Mesenchymal stem cell (in vitro differentiated cells and primary cell): Measurements from ENCODE around the gene WSCD2.

Experiments used
- DNase-seq: peaks from one replicate; pipeline ENCODE4 v3.0.0-alpha.2; 2013
- H2AFZ ChIP-seq: one replicate; pipeline ENCODE4 v1.6.1; 2013; ENCODE audit warnings: low read depth, mild to moderate bottlenecking, control low read depth, inconsistent platforms, low read length, moderate library complexity
- H2AK5ac ChIP-seq: 2 replicates; pipeline ENCODE4 v1.6.1; 2013; ENCODE audit warnings: low read length, moderate library complexity, mild to moderate bottlenecking, inconsistent platforms; ENCODE audit not compliant: severe bottlenecking
- H2BK120ac ChIP-seq: one replicate; pipeline ENCODE4 v1.6.1; 2013; ENCODE audit warnings: low read depth, mild to moderate bottlenecking, inconsistent platforms, low read length, moderate library complexity
- H2BK12ac ChIP-seq, 2 experiments: one replicate each; pipeline ENCODE4 v1.6.1; 2013; ENCODE audit warnings: inconsistent platforms in 2 of 2, low read length in 2 of 2, mild to moderate bottlenecking in 2 of 2, moderate library complexity in 2 of 2, control low read depth in 1 of 2
- H2BK15ac ChIP-seq: one replicate; pipeline ENCODE4 v1.6.1; 2013; ENCODE audit warnings: mild to moderate bottlenecking, low read depth, inconsistent platforms; ENCODE audit not compliant: poor library complexity, severe bottlenecking
- H2BK5ac ChIP-seq: 2 replicates; pipeline ENCODE4 v1.6.1; 2013; ENCODE audit warnings: low read depth, mild to moderate bottlenecking, low read length, control low read depth, inconsistent platforms; ENCODE audit not compliant: poor library complexity, severe bottlenecking
- H3K14ac ChIP-seq, 2 experiments: one replicate each; pipeline ENCODE4 v1.6.1; 2013; ENCODE audit warnings: inconsistent platforms in 2 of 2, low read length in 2 of 2, control low read depth in 1 of 2, mild to moderate bottlenecking in 1 of 2, moderate library complexity in 1 of 2
- H3K18ac ChIP-seq, 2 experiments: one replicate each; pipeline ENCODE4 v1.6.1; 2013; ENCODE audit warnings: inconsistent platforms in 2 of 2, low read length in 2 of 2, control low read depth in 1 of 2, low read depth in 1 of 2, mild to moderate bottlenecking in 1 of 2
- H3K23ac ChIP-seq, 2 experiments: one replicate each; pipeline ENCODE4 v1.6.1; 2013; ENCODE audit warnings: inconsistent platforms in 2 of 2, low read length in 2 of 2, mild to moderate bottlenecking in 2 of 2, moderate library complexity in 2 of 2, control low read depth in 1 of 2
- H3K27ac ChIP-seq: 2 replicates; pipeline ENCODE4 v1.5.1; 2013; ENCODE audit warnings: mild to moderate bottlenecking, moderate library complexity, low read length, control low read depth, inconsistent platforms; ENCODE audit not compliant: poor library complexity, severe bottlenecking
- H3K27me3 ChIP-seq, 2 experiments: 2 replicates each; pipeline versions ENCODE4 v1.6.1 to v1.7.0; 2013; ENCODE audit warnings: low read length in 2 of 2, mild to moderate bottlenecking in 2 of 2, moderate library complexity in 2 of 2, control low read depth in 1 of 2, inconsistent platforms in 1 of 2; ENCODE audit not compliant: control insufficient read depth in 1 of 2, insufficient read depth in 1 of 2
- H3K36me3 ChIP-seq, 2 experiments: 2 replicates each; pipeline versions ENCODE4 v1.6.1 to v1.7.0; 2013; ENCODE audit warnings: low read length in 2 of 2, control low read depth in 1 of 2, inconsistent platforms in 1 of 2, low read depth in 1 of 2, mild to moderate bottlenecking in 1 of 2; ENCODE audit not compliant: insufficient read depth in 2 of 2, control insufficient read depth in 1 of 2
- H3K4ac ChIP-seq, 2 experiments: one replicate each; pipeline ENCODE4 v1.6.1; 2013; ENCODE audit warnings: inconsistent platforms in 2 of 2, low read length in 2 of 2, mild to moderate bottlenecking in 2 of 2, moderate library complexity in 2 of 2, control low read depth in 1 of 2, low read depth in 1 of 2
- H3K4me1 ChIP-seq: 2 replicates; pipeline ENCODE4 v1.6.1; 2013; ENCODE audit warnings: low read depth, low read length, control low read depth; ENCODE audit not compliant: control insufficient read depth, insufficient read depth
- H3K4me2 ChIP-seq: 2 replicates; pipeline ENCODE4 v1.6.1; 2013; ENCODE audit warnings: low read length, mild to moderate bottlenecking, inconsistent platforms; ENCODE audit not compliant: poor library complexity, severe bottlenecking
- H3K4me3 ChIP-seq, 2 experiments: 2 replicates each; pipeline versions ENCODE4 v1.5.1 to v1.7.0; 2013; ENCODE audit warnings: low read length in 2 of 2, mild to moderate bottlenecking in 2 of 2, control low read depth in 1 of 2, low read depth in 1 of 2; ENCODE audit not compliant: insufficient read depth in 1 of 2
- H3K79me1 ChIP-seq: replicated peaks from 2 replicates; pipeline ENCODE4 v1.6.1; 2013; ENCODE audit warnings: mild to moderate bottlenecking, control low read depth, low read length, inconsistent platforms; ENCODE audit not compliant: poor library complexity, severe bottlenecking
- H3K9ac ChIP-seq: 2 replicates; pipeline ENCODE4 v1.7.0; 2013; ENCODE audit warnings: mild to moderate bottlenecking, low read length, moderate library complexity
- H3K9me3 ChIP-seq: 2 replicates; pipeline ENCODE4 v1.7.0; 2013; ENCODE audit warnings: mild to moderate bottlenecking, low read length; ENCODE audit not compliant: control insufficient read depth
- H4K8ac ChIP-seq: one replicate; pipeline ENCODE4 v1.6.1; 2013; ENCODE audit warnings: inconsistent platforms, mild to moderate bottlenecking, low read length, moderate library complexity
- H4K91ac ChIP-seq: one replicate; pipeline ENCODE4 v1.6.1; 2013; ENCODE audit warnings: mild to moderate bottlenecking, low read length, inconsistent platforms
- WGBS: methylation state at CpG from one replicate; pipeline ENCODE4 v1.1.7; 2013; ENCODE audit warnings: mixed read lengths; 5-methylcytosine and 5-hydroxymethylcytosine counted together

The WSCD2 gene

GRCh38 chr12:108175310-108175709, 46.2 kb downstream of the WSCD2 start:
- no peak overlapping the region for H3K27ac ChIP-seq
- H3K4me1 ChIP-seq = no peaks in the 10 kb centered on the region
- H2BK15ac ChIP-seq = no peak overlapping the region
- H3K18ac ChIP-seq = no peak overlapping the region
- DNase-seq = no peak
- H2BK120ac ChIP-seq = no peak overlapping the region
- no peak overlapping the region for H3K4ac ChIP-seq
- no peak overlapping the region for H4K91ac ChIP-seq
- no peak overlapping the region for H3K4me3 ChIP-seq
- H3K4me2 ChIP-seq = no peak overlapping the region
- H2BK12ac ChIP-seq = no peak overlapping the region
- no peak overlapping the region for H2AFZ ChIP-seq
- H2AK5ac ChIP-seq = no peak overlapping the region
- no peak overlapping the region for H3K9ac ChIP-seq
- 50% methylated on average over 4 of the region's 4 CpGs for WGBS
- H3K27me3 ChIP-seq = peaks cover 0 to 11% of the 10 kb centered on the region in 2 experiments
- H2BK5ac ChIP-seq = no peak overlapping the region
- H4K8ac ChIP-seq = no peak overlapping the region
- H3K14ac ChIP-seq = no peak overlapping the region
- no peaks in the 10 kb centered on the region for H3K79me1 ChIP-seq
- no peak overlapping the region for H3K23ac ChIP-seq
- no peaks in the 10 kb centered on the region for H3K9me3 ChIP-seq
- no peaks in the 10 kb centered on the region for H3K36me3 ChIP-seq

GRCh38 chr12:108176292-108176691, 47.2 kb downstream of the WSCD2 start:
- H2BK5ac ChIP-seq = no peak overlapping the region
- no peaks in the 10 kb centered on the region for H3K4me1 ChIP-seq
- no peak overlapping the region for H3K14ac ChIP-seq
- H2AK5ac ChIP-seq = no peak overlapping the region
- H3K4ac ChIP-seq = no peak overlapping the region
- H3K23ac ChIP-seq = no peak overlapping the region
- H2BK15ac ChIP-seq = no peak overlapping the region
- H3K27me3 ChIP-seq = peaks cover 0 to 7% of the 10 kb centered on the region in 2 experiments
- H3K27ac ChIP-seq = no peak overlapping the region
- no peaks in the 10 kb centered on the region for H3K36me3 ChIP-seq
- H3K79me1 ChIP-seq = no peaks in the 10 kb centered on the region
- no peak overlapping the region for H3K4me2 ChIP-seq
- H3K18ac ChIP-seq = no peak overlapping the region
- no peak overlapping the region for H3K9ac ChIP-seq
- WGBS = 82% methylated on average over 2 of the region's 3 CpGs
- no peaks in the 10 kb centered on the region for H3K9me3 ChIP-seq
- H4K91ac ChIP-seq = no peak overlapping the region
- H2BK12ac ChIP-seq = no peak overlapping the region
- no peak for DNase-seq
- no peak overlapping the region for H2AFZ ChIP-seq
- no peak overlapping the region for H3K4me3 ChIP-seq
- no peak overlapping the region for H4K8ac ChIP-seq
- no peak overlapping the region for H2BK120ac ChIP-seq

GRCh38 chr12:108177131-108177530, 48.0 kb downstream of the WSCD2 start:
- Histone ChIP-seq H3K79me1 (no peaks in the 10 kb centered on the region), H3K14ac (no peak overlapping the region), H3K18ac (no peak overlapping the region), H4K91ac (no peak overlapping the region), H3K27ac (no peak overlapping the region), H2AK5ac (no peak overlapping the region), H2BK15ac (no peak overlapping the region), H3K4me2 (no peak overlapping the region), H3K4ac (no peak overlapping the region), H2BK12ac (no peak overlapping the region), H3K23ac (no peak overlapping the region), H2AFZ (no peak overlapping the region), H3K9me3 (no peaks in the 10 kb centered on the region), H2BK5ac (no peak overlapping the region), H3K36me3 (no peaks in the 10 kb centered on the region), H2BK120ac (no peak overlapping the region), H3K4me1 (no peaks in the 10 kb centered on the region), H3K4me3 (no peak overlapping the region), H3K9ac (no peak overlapping the region), H3K27me3 (peaks cover 0 to 11% of the 10 kb centered on the region in 2 experiments), H4K8ac (no peak overlapping the region)
- WGBS = 80% methylated on average over 3 of the region's 3 CpGs
- no peak for DNase-seq

GRCh38 chr12:108179305-108179704, 50.2 kb downstream of the WSCD2 start:
- H3K14ac ChIP-seq = no peak overlapping the region
- H3K27ac ChIP-seq = no peak overlapping the region
- no peak overlapping the region for H2BK15ac ChIP-seq
- no peak overlapping the region for H3K4me3 ChIP-seq
- H2BK12ac ChIP-seq = no peak overlapping the region
- H3K79me1 ChIP-seq = no peaks in the 10 kb centered on the region
- no peak overlapping the region for H3K18ac ChIP-seq
- no peak for DNase-seq
- H3K9ac ChIP-seq = no peak overlapping the region
- no peak overlapping the region for H3K4ac ChIP-seq
- no peaks in the 10 kb centered on the region for H3K36me3 ChIP-seq
- H2AK5ac ChIP-seq = no peak overlapping the region
- no peak overlapping the region for H3K23ac ChIP-seq
- 44% methylated on average over 2 of the region's 2 CpGs for WGBS
- no peaks in the 10 kb centered on the region for H3K9me3 ChIP-seq
- no peak overlapping the region for H2AFZ ChIP-seq
- peaks cover 0 to 17% of the 10 kb centered on the region in 2 experiments for H3K27me3 ChIP-seq
- no peak overlapping the region for H4K8ac ChIP-seq
- H3K4me1 ChIP-seq = no peaks in the 10 kb centered on the region
- H2BK120ac ChIP-seq = no peak overlapping the region
- H2BK5ac ChIP-seq = no peak overlapping the region
- no peak overlapping the region for H3K4me2 ChIP-seq
- H4K91ac ChIP-seq = no peak overlapping the region
